ENCODE data around the gene CSF3.

DNA sequence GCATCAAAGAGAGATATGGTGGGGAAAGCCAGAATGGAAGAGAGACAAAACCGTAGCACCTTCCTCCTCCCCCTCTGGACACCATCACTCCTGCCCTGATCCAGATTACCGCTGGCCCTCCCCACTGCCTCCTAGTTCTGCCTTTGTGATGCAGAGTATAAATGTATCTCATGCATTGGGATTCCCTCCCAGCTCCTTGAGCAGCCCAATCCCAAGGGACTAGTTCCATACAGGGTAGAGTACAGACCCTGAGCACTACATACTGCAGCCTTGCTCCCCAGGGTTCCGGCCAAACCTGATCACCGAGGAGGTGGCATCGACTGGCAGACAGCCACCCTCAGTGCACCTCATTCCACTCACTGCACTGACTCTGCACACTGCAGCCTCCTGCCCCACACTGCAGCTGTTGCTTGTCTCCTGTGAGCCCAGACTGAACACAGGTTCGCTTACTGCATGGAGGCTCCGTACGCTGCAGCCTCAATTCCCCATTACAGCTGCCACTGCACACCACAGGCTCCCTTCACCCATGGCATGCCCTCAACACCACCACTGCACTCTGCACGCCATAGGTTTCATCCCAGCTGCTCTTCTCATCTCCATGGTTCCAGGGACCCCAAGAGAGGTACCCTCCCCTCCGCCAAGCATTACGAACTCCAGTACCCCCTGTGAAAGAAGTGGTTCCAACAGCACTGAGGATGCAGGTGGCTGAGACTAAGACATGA is 45.8 kb downstream of the CSF3 start:
- TF ChIP-seq ZNF8 (CRISPR knock-in tag; IDR thresholded peaks at IDR 0.05) (no peak), GLIS3 (CRISPR knock-in tag; IDR thresholded peaks at IDR 0.05) (no peak), SNAI2 (CRISPR knock-in tag; IDR thresholded peaks at IDR 0.05) (no peak), ESRRG (CRISPR knock-in tag; IDR thresholded peaks at IDR 0.05) (no peak), ZFP30 (CRISPR knock-in tag; IDR thresholded peaks at IDR 0.05) (no peak), ISL1 (CRISPR knock-in tag; IDR thresholded peaks at IDR 0.05) (no peak)
- TF ChIP-seq, protein P1, sequence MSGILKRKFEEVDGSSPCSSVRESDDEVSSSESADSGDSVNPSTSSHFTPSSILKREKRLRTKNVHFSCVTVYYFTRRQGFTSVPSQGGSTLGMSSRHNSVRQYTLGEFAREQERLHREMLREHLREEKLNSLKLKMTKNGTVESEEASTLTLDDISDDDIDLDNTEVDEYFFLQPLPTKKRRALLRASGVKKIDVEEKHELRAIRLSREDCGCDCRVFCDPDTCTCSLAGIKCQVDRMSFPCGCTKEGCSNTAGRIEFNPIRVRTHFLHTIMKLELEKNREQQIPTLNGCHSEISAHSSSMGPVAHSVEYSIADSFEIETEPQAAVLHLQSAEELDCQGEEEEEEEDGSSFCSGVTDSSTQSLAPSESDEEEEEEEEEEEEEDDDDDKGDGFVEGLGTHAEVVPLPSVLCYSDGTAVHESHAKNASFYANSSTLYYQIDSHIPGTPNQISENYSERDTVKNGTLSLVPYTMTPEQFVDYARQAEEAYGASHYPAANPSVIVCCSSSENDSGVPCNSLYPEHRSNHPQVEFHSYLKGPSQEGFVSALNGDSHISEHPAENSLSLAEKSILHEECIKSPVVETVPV (CRISPR knock-in tag; IDR thresholded peaks at IDR 0.05): no peak
- TF ChIP-seq, protein P2, sequence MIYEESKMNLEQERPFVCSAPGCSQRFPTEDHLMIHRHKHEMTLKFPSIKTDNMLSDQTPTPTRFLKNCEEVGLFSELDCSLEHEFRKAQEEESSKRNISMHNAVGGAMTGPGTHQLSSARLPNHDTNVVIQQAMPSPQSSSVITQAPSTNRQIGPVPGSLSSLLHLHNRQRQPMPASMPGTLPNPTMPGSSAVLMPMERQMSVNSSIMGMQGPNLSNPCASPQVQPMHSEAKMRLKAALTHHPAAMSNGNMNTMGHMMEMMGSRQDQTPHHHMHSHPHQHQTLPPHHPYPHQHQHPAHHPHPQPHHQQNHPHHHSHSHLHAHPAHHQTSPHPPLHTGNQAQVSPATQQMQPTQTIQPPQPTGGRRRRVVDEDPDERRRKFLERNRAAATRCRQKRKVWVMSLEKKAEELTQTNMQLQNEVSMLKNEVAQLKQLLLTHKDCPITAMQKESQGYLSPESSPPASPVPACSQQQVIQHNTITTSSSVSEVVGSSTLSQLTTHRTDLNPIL (CRISPR knock-in tag; IDR thresholded peaks at IDR 0.05; ENCODE audit: low read depth): no peak
- TF ChIP-seq, protein P3, sequence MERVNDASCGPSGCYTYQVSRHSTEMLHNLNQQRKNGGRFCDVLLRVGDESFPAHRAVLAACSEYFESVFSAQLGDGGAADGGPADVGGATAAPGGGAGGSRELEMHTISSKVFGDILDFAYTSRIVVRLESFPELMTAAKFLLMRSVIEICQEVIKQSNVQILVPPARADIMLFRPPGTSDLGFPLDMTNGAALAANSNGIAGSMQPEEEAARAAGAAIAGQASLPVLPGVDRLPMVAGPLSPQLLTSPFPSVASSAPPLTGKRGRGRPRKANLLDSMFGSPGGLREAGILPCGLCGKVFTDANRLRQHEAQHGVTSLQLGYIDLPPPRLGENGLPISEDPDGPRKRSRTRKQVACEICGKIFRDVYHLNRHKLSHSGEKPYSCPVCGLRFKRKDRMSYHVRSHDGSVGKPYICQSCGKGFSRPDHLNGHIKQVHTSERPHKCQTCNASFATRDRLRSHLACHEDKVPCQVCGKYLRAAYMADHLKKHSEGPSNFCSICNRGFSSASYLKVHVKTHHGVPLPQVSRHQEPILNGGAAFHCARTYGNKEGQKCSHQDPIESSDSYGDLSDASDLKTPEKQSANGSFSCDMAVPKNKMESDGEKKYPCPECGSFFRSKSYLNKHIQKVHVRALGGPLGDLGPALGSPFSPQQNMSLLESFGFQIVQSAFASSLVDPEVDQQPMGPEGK (CRISPR knock-in tag; IDR thresholded peaks at IDR 0.05; ENCODE audit: borderline replicate concordance): no peak

Measured in SK-N-SH treated with all-trans-retinoic acid at 6 μM for 48 hours (cell line).